H1 (cell line): ENCODE measurements around the gene MSI1. TPM values are rescaled to one million over a fixed set of nuclear protein-coding genes. Genes with fewer than 3 reads are reported as not detected.

Source experiments
- BCL11A ChIP-seq, 2 experiments: IDR thresholded peaks; one replicate each; pipeline ENCODE4 v1.6.1; 2011; ENCODE audit warnings: low read depth in 2 of 2, low read length in 2 of 2, mild to moderate bottlenecking in 2 of 2
- EP300 ChIP-seq, 2 experiments: IDR thresholded peaks; 1 replicate in 1 of 2; 2 replicates in 1 of 2; pipeline ENCODE4 v1.6.1; 2011 to 2012; ENCODE audit warnings: low read depth in 2 of 2, low read length in 2 of 2, mild to moderate bottlenecking in 2 of 2, borderline replicate concordance in 1 of 2, inconsistent platforms in 1 of 2, moderate library complexity in 1 of 2
- SAP30 ChIP-seq: fragments of 300-600 bp; sonication (generic); IDR thresholded peaks from 2 replicates; pipeline ENCODE4 v1.7.1; 2012; ENCODE audit warnings: low read length, moderate library complexity, mild to moderate bottlenecking, inconsistent platforms; ENCODE audit not compliant: insufficient read depth, insufficient replicate concordance
- SIN3A ChIP-seq, 2 experiments: IDR thresholded peaks in 1 of 2; conservative IDR thresholded peaks in 1 of 2; 2 replicates each; pipeline ENCODE4 v1.6.1; 2011 to 2012; ENCODE audit warnings: low read length in 2 of 2, improper control_type of control experiment in 1 of 2, low read depth in 1 of 2, mild to moderate bottlenecking in 1 of 2
- SUZ12 ChIP-seq: fragments of 200-600 bp; sonication (generic); IDR thresholded peaks from 2 replicates; pipeline ENCODE4 v1.6.1; 2012; ENCODE audit warnings: mild to moderate bottlenecking, inconsistent platforms, low read length, moderate library complexity, mixed read lengths
- polyA plus RNA-seq, 7 experiments: library from polyadenylated mRNA; depleted of rRNA in 3 of 7; stranded (reverse) in 5 of 7; unstranded in 2 of 7; fragments of >200 nt in 5 of 7; fragments of 200-250 nt in 2 of 7; gene quantifications; 1 replicate in 5 of 7; 2 replicates in 1 of 7; 4 replicates in 1 of 7; pipeline versions ENCODE4 v1.2.1 to v1.2.3, GENCODE V29; 2011 to 2013; ENCODE audit warnings: missing spikeins in 2 of 7, mixed read lengths in 2 of 7
- total RNA-seq: library from RNA; stranded (reverse); fragmentation: NEBNext Ultra II Directional; extraction: Animal tissue kit (Norgen Biotek cat#: 25700); gene quantifications from 2 replicates; pipeline ENCODE4 v1.2.1, GENCODE V29; 2021
- TF ChIP-seq, protein P1 (sequence below): IDR thresholded peaks from 2 replicates; pipeline ENCODE4 v1.6.1; 2012; ENCODE audit warnings: inconsistent platforms
- TF ChIP-seq, protein P2 (sequence below): IDR thresholded peaks from 2 replicates; pipeline ENCODE4 v1.6.1; 2012; ENCODE audit warnings: inconsistent platforms

Gene MSI1
- total and polyA plus RNA-seq, 2 of the 8 experiments (the other 6 are each of a cell fraction or from before 2014, with no cell fraction given): 13.5 to 51.9 TPM

DNA sequence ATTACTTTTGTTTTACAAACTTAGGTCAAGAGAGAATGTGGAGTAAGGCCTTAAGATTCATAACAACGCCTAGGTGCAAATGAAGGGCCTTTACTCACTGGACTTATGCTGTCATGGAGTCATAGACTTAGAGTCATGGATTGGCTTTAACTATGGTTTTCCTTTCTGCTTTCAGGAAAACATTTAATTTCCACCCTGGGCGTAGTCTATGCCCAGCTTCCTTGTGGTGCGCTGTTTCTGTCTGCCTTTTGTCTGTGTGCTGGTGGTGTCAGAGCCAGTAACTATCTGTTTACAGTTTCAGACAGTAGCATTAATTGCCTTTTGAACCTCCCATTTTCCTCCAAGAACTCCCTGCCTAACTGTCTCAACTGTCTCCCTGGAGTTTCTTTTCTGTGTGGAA, 37.1 kb upstream of the MSI1 start (continued):
- TF ChIP-seq SIN3A (conservative IDR thresholded peaks at IDR 0.05 in 1 of 2, IDR thresholded peaks at IDR 0.05 in 1 of 2; ENCODE audit: low read depth in 1 of 2, low read length in 2 of 2) (no peak), EP300 (IDR thresholded peaks at IDR 0.05; ENCODE audit: borderline replicate concordance in 1 of 2, low read depth in 2 of 2, low read length in 2 of 2) (no peak), SUZ12 (no peak), BCL11A (IDR thresholded peaks at IDR 0.05; ENCODE audit: low read depth in 2 of 2, low read length in 2 of 2) (no peak), SAP30 (no peak)
- TF ChIP-seq, protein P1, sequence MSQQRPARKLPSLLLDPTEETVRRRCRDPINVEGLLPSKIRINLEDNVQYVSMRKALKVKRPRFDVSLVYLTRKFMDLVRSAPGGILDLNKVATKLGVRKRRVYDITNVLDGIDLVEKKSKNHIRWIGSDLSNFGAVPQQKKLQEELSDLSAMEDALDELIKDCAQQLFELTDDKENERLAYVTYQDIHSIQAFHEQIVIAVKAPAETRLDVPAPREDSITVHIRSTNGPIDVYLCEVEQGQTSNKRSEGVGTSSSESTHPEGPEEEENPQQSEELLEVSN: no peak
- TF ChIP-seq, protein P2, sequence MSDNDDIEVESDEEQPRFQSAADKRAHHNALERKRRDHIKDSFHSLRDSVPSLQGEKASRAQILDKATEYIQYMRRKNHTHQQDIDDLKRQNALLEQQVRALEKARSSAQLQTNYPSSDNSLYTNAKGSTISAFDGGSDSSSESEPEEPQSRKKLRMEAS: no peak
